WERI-Rb-1 (cell line): ENCODE results near the gene PLXNA4.

ENCODE experiments used
- DNase-seq: peaks from one replicate; pipeline ENCODE4 v3.0.0-alpha.2; 2020
- H3K27ac ChIP-seq: fragments of 250-450 bp; sonication (Bioruptor Pico); 2 replicates; pipeline ENCODE4 v1.5.1; 2020; ENCODE audit warnings: mild to moderate bottlenecking, moderate library complexity
- H3K27me3 ChIP-seq: fragments of 250-450 bp; sonication (Bioruptor Pico); 2 replicates; pipeline ENCODE4 v1.5.1; 2021; ENCODE audit warnings: mild to moderate bottlenecking, low read depth, moderate library complexity; ENCODE audit not compliant: insufficient read depth, severe bottlenecking
- H3K36me3 ChIP-seq: fragments of 250-450 bp; sonication (Bioruptor Pico); 2 replicates; pipeline ENCODE4 v1.5.1; 2020; ENCODE audit warnings: mild to moderate bottlenecking, moderate library complexity
- H3K4me3 ChIP-seq: 2 replicates; pipeline ENCODE4 v1.5.1; 2011; ENCODE audit warnings: low read depth, mild to moderate bottlenecking, control low read depth, low read length
- H3K9me3 ChIP-seq: fragments of 250-450 bp; sonication (Bioruptor Pico); 2 replicates; pipeline ENCODE4 v1.5.1; 2021; ENCODE audit warnings: mild to moderate bottlenecking, moderate library complexity; ENCODE audit not compliant: severe bottlenecking
- CTCF ChIP-seq: IDR thresholded peaks from 2 replicates; pipeline ENCODE4 v1.5.1; 2011; ENCODE audit warnings: low read depth, mild to moderate bottlenecking, control low read depth, inconsistent platforms, low read length

PLXNA4 gene

GRCh38 chr7:132383962-132384361 is 192.3 kb downstream of the PLXNA4 start:
- no peak overlapping the region for H3K27ac ChIP-seq
- TF ChIP-seq CTCF: no peak
- no peaks in the 10 kb centered on the region for H3K36me3 ChIP-seq
- DNase-seq: no peak
- no peaks in the 10 kb centered on the region for H3K27me3 ChIP-seq
- H3K4me3 ChIP-seq: no peak overlapping the region
- H3K9me3 ChIP-seq: no peaks in the 10 kb centered on the region

- TF ChIP-seq CTCF: no peak
- Histone ChIP-seq H3K27ac (no peak overlapping the region), H3K4me3 (no peak overlapping the region), H3K36me3 (no peaks in the 10 kb centered on the region), H3K27me3 (no peaks in the 10 kb centered on the region), H3K9me3 (no peaks in the 10 kb centered on the region)
- no peak for DNase-seq
Observed at GRCh38 chr7:132381742-132382472, 194.4 kb downstream of the PLXNA4 start.

DNA sequence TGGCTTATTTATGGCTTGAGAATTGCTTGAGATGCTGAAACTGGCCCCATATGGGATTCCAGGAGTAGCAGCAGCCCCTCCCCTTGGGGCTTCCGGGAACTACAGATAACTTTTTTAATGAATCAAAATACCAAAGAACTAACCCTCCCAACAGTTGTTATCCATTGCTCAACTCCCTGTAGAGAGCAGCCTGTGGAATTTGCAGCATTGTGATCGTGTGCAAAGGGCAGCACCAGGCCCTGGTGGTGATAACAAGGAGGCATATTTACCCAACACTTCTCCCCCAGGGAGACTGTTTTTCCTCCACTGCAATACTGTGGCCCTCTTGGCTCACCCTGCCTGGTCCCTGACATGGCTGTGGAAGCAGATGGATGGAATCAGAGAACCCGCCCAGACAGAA is 196.2 kb downstream of the PLXNA4 start:
- no peak for DNase-seq
- Histone ChIP-seq H3K9me3 (no peaks in the 10 kb centered on the region), H3K36me3 (no peaks in the 10 kb centered on the region), H3K27ac (no peak overlapping the region), H3K4me3 (no peak overlapping the region), H3K27me3 (no peaks in the 10 kb centered on the region)
- no peak for TF ChIP-seq CTCF

- H3K9me3 ChIP-seq: no peaks in the 10 kb centered on the region
- H3K4me3 ChIP-seq: no peak overlapping the region
- no peak for TF ChIP-seq CTCF
- no peak overlapping the region for H3K27ac ChIP-seq
- H3K36me3 ChIP-seq: no peaks in the 10 kb centered on the region
- no peaks in the 10 kb centered on the region for H3K27me3 ChIP-seq
- DNase-seq: no peak
Observed at GRCh38 chr7:132379292-132379691, 197.0 kb downstream of the PLXNA4 start.

DNA sequence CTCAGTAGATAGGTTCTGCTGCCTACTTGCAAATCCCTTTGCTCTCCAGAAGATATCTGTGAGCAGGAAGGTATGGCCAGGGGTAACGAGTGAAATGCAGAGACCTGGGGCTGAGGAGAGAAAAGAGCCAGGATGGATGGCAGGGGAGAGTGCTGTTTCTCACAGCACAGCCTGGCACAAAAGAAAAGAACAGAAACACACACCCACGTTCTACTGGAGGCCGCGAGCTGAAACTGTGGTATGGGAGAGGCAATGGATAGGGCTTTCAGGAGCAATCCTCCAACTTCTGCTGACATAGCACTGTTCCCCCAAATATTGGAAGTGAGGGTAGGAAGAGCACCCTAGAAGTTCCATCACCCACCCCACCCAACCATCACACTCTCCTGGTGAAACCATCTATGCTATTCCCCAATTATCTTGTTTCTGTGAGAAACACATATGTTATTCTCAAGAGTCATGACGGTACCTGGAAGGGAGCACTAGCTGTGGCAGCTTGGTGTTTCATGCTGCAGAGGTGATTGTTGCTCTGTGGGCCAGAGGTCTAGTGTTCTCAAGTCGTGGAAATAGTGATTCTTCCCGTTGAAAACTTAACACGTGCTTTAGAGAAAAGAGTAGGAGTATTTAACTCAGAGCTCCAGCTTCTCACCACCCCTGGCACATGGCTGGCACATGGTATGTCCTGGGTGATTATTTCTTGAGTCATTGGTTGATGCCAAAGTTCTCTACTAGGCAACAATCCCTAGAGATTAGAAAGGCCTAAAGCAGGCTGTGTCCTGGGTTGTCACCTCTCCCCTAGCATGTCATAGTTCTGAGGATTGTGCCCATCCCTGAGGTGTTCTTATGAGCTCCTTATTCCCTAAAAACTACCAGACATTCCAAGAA is 198.3 kb downstream of the PLXNA4 start:
- Histone ChIP-seq H3K4me3 (no peak overlapping the region), H3K36me3 (no peaks in the 10 kb centered on the region), H3K27ac (no peak overlapping the region), H3K9me3 (no peaks in the 10 kb centered on the region), H3K27me3 (no peaks in the 10 kb centered on the region)
- DNase-seq: no peak
- no peak for TF ChIP-seq CTCF
